GM12878 (cell line): ENCODE measurements around the gene SPPL2B. TPM values are rescaled to one million over a fixed set of nuclear protein-coding genes. Genes with fewer than 3 reads are reported as not detected.

ENCODE experiments used
- CHD1 ChIP-seq: IDR thresholded peaks from 2 replicates; pipeline ENCODE4 v1.6.1; 2012; ENCODE audit warnings: low read depth, low read length, improper control_type of control experiment
- DPF2 ChIP-seq: fragments of 450-650 bp; IDR thresholded peaks from 2 replicates; pipeline ENCODE4 v1.6.1; 2017; ENCODE audit warnings: mild to moderate bottlenecking
- ETV6 ChIP-seq, 2 experiments: fragments of 450-650 bp in 1 of 2; IDR thresholded peaks in 1 of 2; conservative IDR thresholded peaks in 1 of 2; 2 replicates each; pipeline ENCODE4 v1.6.1; 2014; ENCODE audit warnings: antibody characterized with exemption in 1 of 2, borderline replicate concordance in 1 of 2, low read depth in 1 of 2, mild to moderate bottlenecking in 1 of 2, moderate library complexity in 1 of 2
- TARDBP ChIP-seq: IDR thresholded peaks from 2 replicates; pipeline ENCODE4 v1.6.1; 2016; ENCODE audit warnings: borderline replicate concordance
- polyA plus RNA-seq, 11 experiments: library from polyadenylated mRNA; depleted of rRNA in 4 of 11; unstranded in 6 of 11; stranded (reverse) in 5 of 11; fragments of >200 nt; fragmentation: Nextera tagmentation in 4 of 11; fragmentation: Illumina TruSeq in 1 of 11; extraction: Ambion mirVana in 4 of 11; extraction: Trizol in 1 of 11; gene quantifications; 1 replicate in 1 of 11; 2 replicates in 10 of 11; pipeline versions ENCODE4 v1.2.1 to v1.2.3, GENCODE V29; 2011 to 2016; ENCODE audit warnings: inconsistent platforms in 2 of 11, missing spikeins in 2 of 11, low read depth in 1 of 11
- total RNA-seq, 4 experiments: library from RNA; depleted of rRNA in 3 of 4; stranded (reverse); fragments of >200 nt in 3 of 4; fragmentation: Illumina TruSeq in 1 of 4; extraction: Trizol in 1 of 4; gene quantifications; 2 replicates each; pipeline versions ENCODE4 v1.2.1 to v1.2.3, GENCODE V29; 2013 to 2021
- TF ChIP-seq, protein P1 (sequence below): fragments of 450-650 bp; formaldehyde crosslinking; IDR thresholded peaks from 2 replicates; pipeline ENCODE4 v1.4.0; 2022; ENCODE audit warnings: mild to moderate bottlenecking, moderate library complexity
- TF ChIP-seq, protein P2 (sequence below): fragments of 450-650 bp; IDR thresholded peaks from 2 replicates; pipeline ENCODE4 v1.6.1; 2016; ENCODE audit warnings: mild to moderate bottlenecking, moderate library complexity, borderline replicate concordance
- TF ChIP-seq, protein P3 (sequence below): fragments of 450-650 bp; IDR thresholded peaks from 2 replicates; pipeline ENCODE4 v1.6.1; 2017; ENCODE audit warnings: antibody characterized with exemption, mild to moderate bottlenecking, moderate library complexity

The SPPL2B gene
- total and polyA plus RNA-seq, 10 of the 15 experiments (the other 5 are each of a cell fraction or from before 2014, with no cell fraction given) = 0.29 to 56.5 (median 18.3) TPM

DNA sequence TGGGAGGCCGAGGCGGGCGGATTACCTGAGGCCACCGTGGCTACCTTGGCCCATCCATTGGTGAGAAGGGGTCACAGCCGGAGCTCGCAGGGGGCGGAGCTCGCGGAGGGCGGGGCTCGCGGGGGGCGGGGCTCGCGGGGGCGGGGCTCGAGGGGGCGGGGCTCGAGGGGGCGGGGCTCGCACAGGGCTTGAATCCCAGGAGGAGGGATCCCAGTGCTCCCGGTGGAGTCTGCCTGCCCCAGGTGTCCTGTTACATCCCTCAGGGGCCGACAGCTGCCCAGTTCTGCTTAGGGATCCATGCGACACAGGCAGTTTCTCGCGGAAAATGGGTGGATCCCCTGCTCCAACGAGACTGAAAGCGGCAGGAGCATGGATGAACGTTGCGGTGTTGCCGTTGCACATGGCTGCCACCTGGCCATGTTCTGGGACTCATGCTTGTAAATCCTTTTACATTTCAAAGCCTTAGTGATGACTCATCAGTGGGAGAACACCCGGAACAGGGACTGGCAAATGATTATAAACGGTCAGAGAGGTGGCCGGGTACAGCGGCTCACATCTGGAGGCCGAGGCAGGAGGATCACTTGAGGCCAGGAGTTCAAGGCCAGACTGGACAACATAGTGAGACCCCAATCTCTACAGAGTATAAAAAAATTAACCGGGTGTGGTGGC is 56.7 kb downstream of the SPPL2B start (continued):
- TF ChIP-seq, protein P1, sequence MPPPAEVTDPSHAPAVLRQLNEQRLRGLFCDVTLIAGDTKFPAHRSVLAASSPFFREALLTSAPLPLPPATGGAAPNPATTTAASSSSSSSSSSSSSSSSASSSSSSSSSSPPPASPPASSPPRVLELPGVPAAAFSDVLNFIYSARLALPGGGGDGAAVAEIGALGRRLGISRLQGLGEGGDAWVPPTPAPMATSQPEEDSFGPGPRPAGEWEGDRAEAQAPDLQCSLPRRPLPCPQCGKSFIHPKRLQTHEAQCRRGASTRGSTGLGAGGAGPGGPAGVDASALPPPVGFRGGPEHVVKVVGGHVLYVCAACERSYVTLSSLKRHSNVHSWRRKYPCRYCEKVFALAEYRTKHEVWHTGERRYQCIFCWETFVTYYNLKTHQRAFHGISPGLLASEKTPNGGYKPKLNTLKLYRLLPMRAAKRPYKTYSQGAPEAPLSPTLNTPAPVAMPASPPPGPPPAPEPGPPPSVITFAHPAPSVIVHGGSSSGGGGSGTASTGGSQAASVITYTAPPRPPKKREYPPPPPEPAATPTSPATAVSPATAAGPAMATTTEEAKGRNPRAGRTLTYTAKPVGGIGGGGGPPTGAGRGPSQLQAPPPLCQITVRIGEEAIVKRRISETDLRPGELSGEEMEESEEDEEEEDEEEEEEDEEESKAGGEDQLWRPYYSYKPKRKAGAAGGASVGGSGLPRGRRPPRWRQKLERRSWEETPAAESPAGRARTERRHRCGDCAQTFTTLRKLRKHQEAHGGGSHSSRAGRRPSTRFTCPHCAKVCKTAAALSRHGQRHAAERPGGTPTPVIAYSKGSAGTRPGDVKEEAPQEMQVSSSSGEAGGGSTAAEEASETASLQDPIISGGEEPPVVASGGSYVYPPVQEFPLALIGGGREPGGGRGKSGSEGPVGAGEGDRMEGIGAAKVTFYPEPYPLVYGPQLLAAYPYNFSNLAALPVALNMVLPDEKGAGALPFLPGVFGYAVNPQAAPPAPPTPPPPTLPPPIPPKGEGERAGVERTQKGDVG (CRISPR knock-in tag) = no peak
- TF ChIP-seq CHD1 (no peak), TARDBP (no peak), ETV6 (conservative IDR thresholded peaks at IDR 0.05 in 1 of 2, IDR thresholded peaks at IDR 0.05 in 1 of 2; ENCODE audit: borderline replicate concordance in 1 of 2, low read depth in 1 of 2) (no peak), DPF2 (no peak)
- TF ChIP-seq, protein P2, sequence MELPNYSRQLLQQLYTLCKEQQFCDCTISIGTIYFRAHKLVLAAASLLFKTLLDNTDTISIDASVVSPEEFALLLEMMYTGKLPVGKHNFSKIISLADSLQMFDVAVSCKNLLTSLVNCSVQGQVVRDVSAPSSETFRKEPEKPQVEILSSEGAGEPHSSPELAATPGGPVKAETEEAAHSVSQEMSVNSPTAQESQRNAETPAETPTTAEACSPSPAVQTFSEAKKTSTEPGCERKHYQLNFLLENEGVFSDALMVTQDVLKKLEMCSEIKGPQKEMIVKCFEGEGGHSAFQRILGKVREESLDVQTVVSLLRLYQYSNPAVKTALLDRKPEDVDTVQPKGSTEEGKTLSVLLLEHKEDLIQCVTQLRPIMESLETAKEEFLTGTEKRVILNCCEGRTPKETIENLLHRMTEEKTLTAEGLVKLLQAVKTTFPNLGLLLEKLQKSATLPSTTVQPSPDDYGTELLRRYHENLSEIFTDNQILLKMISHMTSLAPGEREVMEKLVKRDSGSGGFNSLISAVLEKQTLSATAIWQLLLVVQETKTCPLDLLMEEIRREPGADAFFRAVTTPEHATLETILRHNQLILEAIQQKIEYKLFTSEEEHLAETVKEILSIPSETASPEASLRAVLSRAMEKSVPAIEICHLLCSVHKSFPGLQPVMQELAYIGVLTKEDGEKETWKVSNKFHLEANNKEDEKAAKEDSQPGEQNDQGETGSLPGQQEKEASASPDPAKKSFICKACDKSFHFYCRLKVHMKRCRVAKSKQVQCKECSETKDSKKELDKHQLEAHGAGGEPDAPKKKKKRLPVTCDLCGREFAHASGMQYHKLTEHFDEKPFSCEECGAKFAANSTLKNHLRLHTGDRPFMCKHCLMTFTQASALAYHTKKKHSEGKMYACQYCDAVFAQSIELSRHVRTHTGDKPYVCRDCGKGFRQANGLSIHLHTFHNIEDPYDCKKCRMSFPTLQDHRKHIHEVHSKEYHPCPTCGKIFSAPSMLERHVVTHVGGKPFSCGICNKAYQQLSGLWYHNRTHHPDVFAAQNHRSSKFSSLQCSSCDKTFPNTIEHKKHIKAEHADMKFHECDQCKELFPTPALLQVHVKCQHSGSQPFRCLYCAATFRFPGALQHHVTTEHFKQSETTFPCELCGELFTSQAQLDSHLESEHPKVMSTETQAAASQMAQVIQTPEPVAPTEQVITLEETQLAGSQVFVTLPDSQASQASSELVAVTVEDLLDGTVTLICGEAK = no peak
- TF ChIP-seq, protein P3, sequence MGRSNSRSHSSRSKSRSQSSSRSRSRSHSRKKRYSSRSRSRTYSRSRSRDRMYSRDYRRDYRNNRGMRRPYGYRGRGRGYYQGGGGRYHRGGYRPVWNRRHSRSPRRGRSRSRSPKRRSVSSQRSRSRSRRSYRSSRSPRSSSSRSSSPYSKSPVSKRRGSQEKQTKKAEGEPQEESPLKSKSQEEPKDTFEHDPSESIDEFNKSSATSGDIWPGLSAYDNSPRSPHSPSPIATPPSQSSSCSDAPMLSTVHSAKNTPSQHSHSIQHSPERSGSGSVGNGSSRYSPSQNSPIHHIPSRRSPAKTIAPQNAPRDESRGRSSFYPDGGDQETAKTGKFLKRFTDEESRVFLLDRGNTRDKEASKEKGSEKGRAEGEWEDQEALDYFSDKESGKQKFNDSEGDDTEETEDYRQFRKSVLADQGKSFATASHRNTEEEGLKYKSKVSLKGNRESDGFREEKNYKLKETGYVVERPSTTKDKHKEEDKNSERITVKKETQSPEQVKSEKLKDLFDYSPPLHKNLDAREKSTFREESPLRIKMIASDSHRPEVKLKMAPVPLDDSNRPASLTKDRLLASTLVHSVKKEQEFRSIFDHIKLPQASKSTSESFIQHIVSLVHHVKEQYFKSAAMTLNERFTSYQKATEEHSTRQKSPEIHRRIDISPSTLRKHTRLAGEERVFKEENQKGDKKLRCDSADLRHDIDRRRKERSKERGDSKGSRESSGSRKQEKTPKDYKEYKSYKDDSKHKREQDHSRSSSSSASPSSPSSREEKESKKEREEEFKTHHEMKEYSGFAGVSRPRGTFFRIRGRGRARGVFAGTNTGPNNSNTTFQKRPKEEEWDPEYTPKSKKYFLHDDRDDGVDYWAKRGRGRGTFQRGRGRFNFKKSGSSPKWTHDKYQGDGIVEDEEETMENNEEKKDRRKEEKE = no peak
